ENCODE results near the gene CTTNBP2.

DNA sequence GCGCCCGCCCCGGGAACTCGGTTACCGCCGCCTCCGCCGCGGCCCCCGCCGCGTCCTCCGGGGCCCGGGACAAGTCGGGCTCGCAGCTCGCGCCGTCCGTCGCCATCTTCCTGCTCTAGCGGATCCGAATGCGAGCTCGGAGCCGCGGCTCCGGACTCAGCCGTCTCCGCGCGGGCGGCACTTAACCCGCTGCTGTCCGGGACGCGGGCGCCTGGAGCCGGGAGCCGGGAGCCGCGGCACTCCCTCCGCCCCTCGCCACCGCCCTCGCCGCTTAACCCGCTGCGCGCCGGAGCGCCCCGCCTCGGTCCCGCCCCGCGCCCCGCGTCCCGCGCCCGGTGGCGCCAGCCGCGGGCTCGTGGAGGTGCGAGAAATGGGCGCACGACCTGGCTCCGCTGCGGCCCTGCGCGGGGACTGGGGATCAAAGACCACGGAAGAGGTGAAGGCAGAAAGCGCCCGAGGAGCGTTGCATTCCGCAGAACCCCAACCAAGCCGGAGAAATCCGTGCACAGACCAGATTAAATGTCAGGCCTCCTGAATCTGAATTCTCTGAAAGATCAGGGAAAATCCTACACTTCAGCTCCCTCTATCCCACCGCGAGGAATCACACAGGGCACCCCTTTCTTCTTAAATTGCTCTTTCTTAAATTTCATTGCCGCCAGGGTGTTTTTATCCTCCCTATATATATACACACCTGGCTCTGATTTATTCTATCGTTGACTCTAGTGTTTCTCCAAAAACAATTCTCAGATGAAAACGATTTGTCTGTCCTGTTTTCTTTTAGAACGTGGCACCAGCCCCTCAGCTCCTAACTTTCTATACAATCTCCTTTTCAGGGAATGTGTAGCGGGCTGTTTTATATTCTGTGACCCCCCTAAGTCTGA lies at the start of gene CTTNBP2:
- TF ChIP-seq, protein P1, sequence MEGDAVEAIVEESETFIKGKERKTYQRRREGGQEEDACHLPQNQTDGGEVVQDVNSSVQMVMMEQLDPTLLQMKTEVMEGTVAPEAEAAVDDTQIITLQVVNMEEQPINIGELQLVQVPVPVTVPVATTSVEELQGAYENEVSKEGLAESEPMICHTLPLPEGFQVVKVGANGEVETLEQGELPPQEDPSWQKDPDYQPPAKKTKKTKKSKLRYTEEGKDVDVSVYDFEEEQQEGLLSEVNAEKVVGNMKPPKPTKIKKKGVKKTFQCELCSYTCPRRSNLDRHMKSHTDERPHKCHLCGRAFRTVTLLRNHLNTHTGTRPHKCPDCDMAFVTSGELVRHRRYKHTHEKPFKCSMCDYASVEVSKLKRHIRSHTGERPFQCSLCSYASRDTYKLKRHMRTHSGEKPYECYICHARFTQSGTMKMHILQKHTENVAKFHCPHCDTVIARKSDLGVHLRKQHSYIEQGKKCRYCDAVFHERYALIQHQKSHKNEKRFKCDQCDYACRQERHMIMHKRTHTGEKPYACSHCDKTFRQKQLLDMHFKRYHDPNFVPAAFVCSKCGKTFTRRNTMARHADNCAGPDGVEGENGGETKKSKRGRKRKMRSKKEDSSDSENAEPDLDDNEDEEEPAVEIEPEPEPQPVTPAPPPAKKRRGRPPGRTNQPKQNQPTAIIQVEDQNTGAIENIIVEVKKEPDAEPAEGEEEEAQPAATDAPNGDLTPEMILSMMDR (IDR thresholded peaks at IDR 0.05; ENCODE audit: low read depth, low read length) = no peak
- TF ChIP-seq EZH2phosphoT487 (IDR thresholded peaks at IDR 0.05; ENCODE audit: low read depth) = no peak
